ENCODE data around the gene UBXN6.

Gene UBXN6, protein sequence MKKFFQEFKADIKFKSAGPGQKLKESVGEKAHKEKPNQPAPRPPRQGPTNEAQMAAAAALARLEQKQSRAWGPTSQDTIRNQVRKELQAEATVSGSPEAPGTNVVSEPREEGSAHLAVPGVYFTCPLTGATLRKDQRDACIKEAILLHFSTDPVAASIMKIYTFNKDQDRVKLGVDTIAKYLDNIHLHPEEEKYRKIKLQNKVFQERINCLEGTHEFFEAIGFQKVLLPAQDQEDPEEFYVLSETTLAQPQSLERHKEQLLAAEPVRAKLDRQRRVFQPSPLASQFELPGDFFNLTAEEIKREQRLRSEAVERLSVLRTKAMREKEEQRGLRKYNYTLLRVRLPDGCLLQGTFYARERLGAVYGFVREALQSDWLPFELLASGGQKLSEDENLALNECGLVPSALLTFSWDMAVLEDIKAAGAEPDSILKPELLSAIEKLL

DNA sequence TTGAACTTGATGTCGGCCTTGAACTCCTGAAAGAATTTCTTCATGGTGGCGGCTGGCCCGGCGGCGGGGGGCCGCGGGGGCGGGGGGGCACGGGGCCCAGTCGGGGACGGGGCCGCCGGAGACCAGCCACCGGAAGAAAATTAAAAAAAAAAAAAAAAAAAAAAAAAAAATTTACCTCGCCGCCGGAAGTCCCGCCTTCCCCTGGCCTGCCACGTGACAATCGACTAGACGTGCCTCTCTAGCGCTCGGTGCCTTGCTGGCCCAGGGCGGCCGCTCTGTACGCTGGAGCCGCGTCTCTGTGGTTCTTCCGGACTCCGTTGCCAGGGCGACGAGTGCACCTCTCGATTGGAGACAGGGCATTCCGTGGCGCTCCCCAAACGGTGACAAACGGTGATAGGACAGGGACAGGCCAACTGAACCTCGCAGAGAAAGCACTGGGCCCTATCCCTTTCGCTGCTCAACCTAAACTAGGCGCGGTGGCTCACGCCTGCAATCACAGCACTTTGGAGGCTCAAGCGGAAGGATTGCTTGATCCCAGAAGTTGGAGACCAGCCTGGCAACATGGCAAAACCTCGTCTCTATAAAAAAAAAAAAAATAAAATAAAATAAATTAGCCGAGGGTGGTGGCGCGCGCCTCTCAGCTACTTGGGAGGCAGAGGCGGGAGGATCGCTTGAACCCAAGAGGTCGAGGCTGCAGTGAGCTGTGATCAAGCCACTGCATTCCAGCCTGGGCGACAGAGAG, at the start of gene UBXN6:
TSS of gene UBXN6 (minus strand) at position 141 of the 742 bp plus-strand sequence. CDS start at position 44, 97 bp downstream.
- peak; percentile 97 for DNase-seq (ENCODE audit: low read depth)

DNA sequence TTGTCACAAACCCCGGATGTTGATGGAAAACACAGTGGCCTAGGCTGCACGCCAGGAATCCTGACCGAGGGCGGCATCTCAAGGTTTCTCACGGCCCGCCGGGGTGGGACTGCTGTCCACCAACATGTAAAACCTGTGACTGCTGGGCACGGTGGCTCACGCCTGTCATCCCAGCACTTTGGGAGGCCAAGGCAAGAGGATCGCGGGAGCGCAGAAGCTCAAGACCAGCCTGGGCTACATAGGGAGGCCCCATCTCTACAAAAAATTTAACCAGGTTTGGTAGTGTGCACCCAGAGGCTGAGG, 49.5 kb upstream of the UBXN6 start:
- DNase-seq (ENCODE audit: low read depth), result no peak

DNA sequence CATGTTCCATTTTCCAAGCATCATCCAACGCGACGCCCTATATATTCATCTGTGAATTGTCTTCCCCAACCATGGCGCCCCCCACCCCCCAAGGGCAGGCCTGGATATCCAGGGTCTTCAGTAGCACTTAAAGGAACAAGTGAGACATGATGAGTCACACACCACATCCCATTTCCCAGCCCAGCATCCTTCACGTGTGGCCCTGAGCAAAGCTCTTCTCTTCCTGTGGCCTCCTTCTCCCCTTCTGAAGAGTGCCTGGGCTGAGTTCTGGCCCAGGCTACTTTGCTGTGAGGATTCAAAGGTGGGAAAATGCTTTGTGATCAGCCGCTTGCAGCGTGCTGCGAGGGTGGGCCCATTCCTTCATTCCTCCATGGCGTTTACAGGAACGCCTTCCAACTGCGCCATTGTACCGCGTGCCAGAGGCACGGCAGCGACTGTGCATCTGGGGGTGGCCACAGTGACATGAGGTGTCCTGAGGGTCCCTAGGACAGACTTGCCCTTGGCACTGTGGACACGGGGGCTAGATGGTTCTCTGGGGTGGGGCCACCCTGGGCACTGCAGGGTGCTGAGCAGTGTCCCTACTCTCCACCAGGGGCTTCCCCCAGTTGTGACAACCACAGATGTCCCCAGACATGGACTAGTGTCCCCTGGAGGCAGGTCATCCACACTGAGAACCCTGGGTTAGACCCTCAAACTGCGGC, 49.0 kb upstream of the UBXN6 start:
- no peak for DNase-seq (ENCODE audit: low read depth)

DNA sequence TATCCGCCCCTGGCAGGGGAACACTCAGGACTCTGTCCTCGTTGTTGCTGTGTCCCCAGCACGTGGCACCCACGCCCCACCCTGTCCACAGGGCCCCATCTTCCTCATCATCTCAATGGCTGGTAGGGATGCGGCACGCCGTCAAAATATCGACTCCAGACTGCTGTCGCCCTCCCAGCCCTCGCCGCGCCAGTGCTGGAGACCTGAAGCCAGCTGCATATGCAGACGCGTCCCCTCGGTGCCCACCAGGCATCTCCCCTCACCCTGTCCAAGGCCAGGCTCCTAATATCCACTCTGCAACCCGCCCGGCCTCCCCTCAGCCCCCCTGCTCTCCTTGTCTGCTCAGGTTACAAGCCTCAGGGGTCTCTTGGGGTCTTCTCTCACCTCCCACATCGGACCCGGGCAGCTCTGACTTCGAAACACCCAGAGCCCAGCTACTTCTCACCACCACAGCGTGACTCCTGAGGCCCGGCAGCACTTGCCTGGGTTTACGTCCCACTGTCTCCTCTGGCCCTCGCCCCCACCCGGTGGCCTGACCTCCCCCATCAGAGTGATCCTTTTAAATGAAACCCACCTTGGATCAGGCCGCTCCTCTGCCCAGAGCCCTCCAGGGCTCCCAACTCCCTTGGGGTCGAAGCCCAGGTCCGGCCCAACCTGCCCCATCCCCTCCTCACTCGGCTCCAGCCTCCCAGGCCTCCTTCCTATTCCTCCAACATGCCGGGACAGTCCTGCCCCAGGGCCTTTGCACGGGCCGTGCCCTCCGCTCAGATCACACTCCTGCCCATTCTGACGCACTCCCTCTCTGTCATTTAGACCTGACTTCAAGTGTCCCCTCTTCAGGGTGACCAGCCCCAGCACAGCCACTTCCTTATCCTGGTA, 48.2 kb upstream of the UBXN6 start:
- no peak for DNase-seq (ENCODE audit: low read depth)

GRCh38 chr19:4504891-4505569, 47.4 kb upstream of the UBXN6 start:
- DNase-seq (ENCODE audit: low read depth), result no peak

- no peak for DNase-seq (ENCODE audit: low read depth)
These were observed 46.7 kb upstream of the UBXN6 start for GRCh38 chr19:4504297-4504701.

- no peak for DNase-seq (ENCODE audit: low read depth)
These were observed 46.2 kb upstream of the UBXN6 start for GRCh38 chr19:4503825-4504170.

DNA sequence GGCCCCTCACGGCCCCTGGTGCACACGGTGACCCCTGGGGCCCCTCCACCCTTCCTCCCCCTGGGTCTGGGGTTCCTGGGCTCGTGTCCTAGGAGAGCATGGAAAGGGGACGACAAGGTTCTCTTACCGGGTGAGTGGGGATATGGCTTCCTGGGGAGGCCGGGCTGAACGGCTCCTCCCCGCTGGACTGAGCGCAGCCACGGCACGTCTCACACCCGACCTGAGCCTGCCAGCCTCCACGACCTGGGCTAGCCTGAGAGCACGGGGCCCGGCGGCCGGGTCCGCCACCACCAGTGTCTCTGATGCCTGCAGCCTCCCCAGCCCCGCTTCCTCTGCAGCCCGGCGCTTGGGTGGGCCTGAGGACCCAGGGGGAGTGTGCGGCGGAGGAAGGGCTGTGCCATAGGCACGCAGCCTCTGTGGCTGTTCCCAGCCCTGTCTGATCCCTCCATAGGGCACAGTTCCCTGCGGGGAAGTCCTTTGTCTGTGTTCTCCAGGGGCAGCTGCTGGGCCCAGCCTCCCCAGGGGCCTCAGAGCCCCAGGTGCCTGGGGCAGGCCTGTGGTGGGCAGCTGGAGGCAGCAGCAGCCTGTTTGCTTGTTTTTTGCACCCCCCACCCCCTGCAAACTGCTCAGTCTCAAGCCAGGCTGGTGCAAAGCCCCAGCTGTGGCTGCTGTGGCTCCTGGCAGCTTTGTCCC, 45.7 kb upstream of the UBXN6 start:
- DNase-seq (ENCODE audit: low read depth), result no peak

GRCh38 chr19:4502282-4503131, 44.9 kb upstream of the UBXN6 start:
- no peak for DNase-seq (ENCODE audit: low read depth)

DNA sequence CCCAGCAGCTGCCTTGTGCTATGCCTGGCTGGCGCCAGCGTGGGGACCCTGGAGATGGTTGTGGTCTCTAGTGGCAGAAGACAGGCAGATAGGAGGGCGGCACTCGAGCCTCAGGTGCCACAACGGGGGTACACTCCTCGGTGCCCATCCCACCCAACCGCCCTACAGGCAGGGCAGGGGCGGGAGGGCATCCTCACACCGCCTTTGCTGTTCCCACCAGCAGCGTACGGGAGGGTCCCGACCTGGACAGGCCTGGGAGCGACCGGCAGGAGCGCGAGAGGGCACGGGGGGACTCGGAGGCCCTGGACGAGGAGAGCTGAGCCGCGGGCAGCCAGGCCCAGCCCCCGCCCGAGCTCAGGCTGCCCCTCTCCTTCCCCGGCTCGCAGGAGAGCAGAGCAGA, 44.1 kb upstream of the UBXN6 start:
- no peak for DNase-seq (ENCODE audit: low read depth)

DNA sequence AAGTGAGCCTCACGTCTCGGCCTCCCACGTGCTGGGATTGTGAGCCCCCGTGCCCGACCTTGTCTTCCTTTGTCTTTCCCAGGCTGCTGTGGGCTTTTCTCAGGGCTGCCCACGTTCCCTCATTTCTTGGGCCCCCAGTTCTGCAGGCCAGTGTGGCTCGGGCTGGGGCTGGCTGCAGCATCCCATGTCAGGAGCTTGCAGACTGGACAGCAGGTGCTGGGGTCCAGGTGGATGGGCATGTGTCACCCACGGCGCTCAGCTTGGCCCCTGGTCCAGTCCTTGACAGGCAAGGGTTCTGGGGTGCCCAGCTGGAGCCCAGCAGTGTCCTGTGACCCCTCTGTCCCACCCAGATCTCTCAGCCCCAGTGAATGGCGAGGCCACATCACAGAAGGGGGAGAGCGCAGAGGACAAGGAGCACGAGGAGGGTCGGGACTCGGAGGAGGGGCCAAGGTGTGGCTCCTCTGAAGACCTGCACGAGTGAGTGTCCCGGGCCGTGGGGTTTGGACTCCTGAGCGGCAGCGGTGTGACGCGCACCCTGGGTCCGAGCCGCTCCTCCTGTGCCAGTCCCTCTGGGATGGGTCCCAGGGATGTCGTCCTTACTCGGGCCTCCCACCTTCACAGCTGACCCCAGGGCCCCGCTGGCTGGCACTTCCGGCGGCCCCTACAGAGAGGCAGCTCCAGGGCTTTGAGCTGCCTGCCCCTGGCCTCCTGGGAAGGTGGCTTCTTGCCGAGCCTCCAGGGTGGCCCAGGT, 43.4 kb upstream of the UBXN6 start:
- no peak for DNase-seq (ENCODE audit: low read depth)

- DNase-seq (ENCODE audit: low read depth), result no peak
These were observed 42.3 kb upstream of the UBXN6 start for GRCh38 chr19:4499855-4500254.

GRCh38 chr19:4499318-4499717, 41.7 kb upstream of the UBXN6 start:
- no peak for DNase-seq (ENCODE audit: low read depth)

GRCh38 chr19:4498694-4499093, 41.1 kb upstream of the UBXN6 start:
- DNase-seq (ENCODE audit: low read depth), result no peak

GRCh38 chr19:4497770-4498389, 40.3 kb upstream of the UBXN6 start:
- no peak for DNase-seq (ENCODE audit: low read depth)

- DNase-seq (ENCODE audit: low read depth), result no peak
These were observed 38.7 kb upstream of the UBXN6 start for GRCh38 chr19:4496304-4496703.

GRCh38 chr19:4495471-4495870, 37.9 kb upstream of the UBXN6 start:
- DNase-seq (ENCODE audit: low read depth), result no peak

DNA sequence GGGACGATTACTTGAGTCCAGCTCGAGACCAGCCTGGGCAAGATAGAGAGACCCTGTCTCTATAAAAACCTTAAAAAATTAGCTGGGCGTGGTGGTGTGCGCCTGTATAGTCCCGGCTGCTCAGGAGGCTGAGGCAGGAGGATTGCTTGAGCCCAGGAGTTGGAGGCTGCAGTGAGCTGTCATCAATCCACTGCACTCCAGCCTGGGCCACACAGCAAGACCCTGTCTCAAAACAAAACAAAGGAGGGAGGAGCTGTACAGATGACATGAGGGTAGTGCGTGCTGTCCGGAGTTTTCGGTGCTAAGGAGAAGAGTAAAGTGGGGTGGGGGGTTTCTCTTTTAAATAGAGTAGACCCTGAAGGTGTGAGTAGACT, 37.1 kb upstream of the UBXN6 start:
- no peak for DNase-seq (ENCODE audit: low read depth)
